C1 segment of cervical spinal cord (tissue), 14 donors: Measurements from ENCODE around the gene FKTN.
A peak's percentile ranks its signal among the peaks of the same experiment; 100 is the strongest.

Source experiments
- DNase-seq, 14 donors: peaks; one replicate each; lab custom pipeline; 2025; lab: John Stamatoyannopoulos, UW

The FKTN gene

GRCh38 chr9:105632807-105633206 is 74.9 kb downstream of the FKTN start:
- DNase-seq: no peak

GRCh38 chr9:105633411-105633810 is 75.5 kb downstream of the FKTN start:
- no peak for DNase-seq

- no peak for DNase-seq
These were observed 78.4 kb downstream of the FKTN start for GRCh38 chr9:105636331-105636730.

GRCh38 chr9:105637787-105638395 is 80.0 kb downstream of the FKTN start:
- DNase-seq: no peak

- no peak for DNase-seq
These were observed 82.0 kb downstream of the FKTN start for GRCh38 chr9:105639936-105640335.

- DNase-seq: no peak
These were observed 85.9 kb downstream of the FKTN start for GRCh38 chr9:105643795-105644194.

GRCh38 chr9:105646879-105647594 is 89.1 kb downstream of the FKTN start:
- DNase-seq: no peak

GRCh38 chr9:105647595-105648349 is 89.8 kb downstream of the FKTN start:
- DNase-seq: no peak

- no peak for DNase-seq
These were observed 93.9 kb downstream of the FKTN start for GRCh38 chr9:105651806-105652205.

GRCh38 chr9:105656131-105656921 is 98.4 kb downstream of the FKTN start:
- DNase-seq: peak in 2 of 14 donors; percentile 7 to 14

- no peak for DNase-seq
These were observed 100.4 kb downstream of the FKTN start for GRCh38 chr9:105658351-105658750.

- no peak for DNase-seq
These were observed 103.1 kb downstream of the FKTN start for GRCh38 chr9:105661011-105661410.

- DNase-seq: no peak
These were observed 104.5 kb downstream of the FKTN start, which contains the start of gene TAL2 for GRCh38 chr9:105662184-105663104. Gene TAL2, plus strand, starts transcription at chr9:105662457. Its CDS starts 40 bp downstream, at chr9:105662497.

GRCh38 chr9:105663914-105664313 is 106.0 kb downstream of the FKTN start:
- DNase-seq: no peak

GRCh38 chr9:105667867-105668266 is 109.9 kb downstream of the FKTN start:
- no peak for DNase-seq

GRCh38 chr9:105670315-105670714 is 112.4 kb downstream of the FKTN start:
- no peak for DNase-seq

- DNase-seq: no peak
These were observed 112.8 kb downstream of the FKTN start for GRCh38 chr9:105670775-105671174.

- no peak for DNase-seq
These were observed 114.8 kb downstream of the FKTN start for GRCh38 chr9:105672711-105673234.

GRCh38 chr9:105673850-105674387 is 116.0 kb downstream of the FKTN start:
- no peak for DNase-seq

- DNase-seq: no peak
These were observed 118.5 kb downstream of the FKTN start for GRCh38 chr9:105676351-105676923.
